ENCODE data around the gene CD9.

- TF ChIP-seq SUZ12 (IDR thresholded peaks at IDR 0.05) (no peak), FOXK2 (IDR thresholded peaks at IDR 0.05) (no peak), ARNT (IDR thresholded peaks at IDR 0.05) (no peak), FOXA1 (IDR thresholded peaks at IDR 0.05) (no peak), SP1 (IDR thresholded peaks at IDR 0.05) (no peak), LEF1 (IDR thresholded peaks at IDR 0.05; ENCODE audit: borderline replicate concordance) (no peak), BHLHE40 (IDR thresholded peaks at IDR 0.05; ENCODE audit: borderline replicate concordance) (no peak), PKNOX1 (IDR thresholded peaks at IDR 0.05) (no peak), TARDBP (IDR thresholded peaks at IDR 0.05) (no peak)
These were observed 23.3 kb downstream of the CD9 start for GRCh38 chr12:6223545-6223944.

Data from HEK293T (cell line).